Measurements from ENCODE around the gene ASS1.

- no peak for TF ChIP-seq CTCF (conservative IDR thresholded peaks at IDR 0.05)
- no peak for TF ChIP-seq ZFX (IDR thresholded peaks at IDR 0.05)
Measured at GRCh38 chr9:130448771-130449603, 4.2 kb downstream of the ASS1 start.

Measured in C4-2B (cell line).